HEK293 (cell line): ENCODE measurements around the gene ZMYM3.

Experiments used
- CTCF ChIP-seq: fragments of 450-650 bp; formaldehyde crosslinking; IDR thresholded peaks from 2 replicates; pipeline ENCODE4 v1.5.1; 2016; ENCODE audit warnings: missing biosample characterization, missing genetic modification characterization
- HOXA7 ChIP-seq: sonication (generic); formaldehyde crosslinking; IDR thresholded peaks from 2 replicates; pipeline ENCODE4 v1.8.1; 2022; ENCODE audit warnings: missing genetic modification reagents, borderline replicate concordance
- IKZF3 ChIP-seq: fragments of 450-650 bp; IDR thresholded peaks from 2 replicates; pipeline ENCODE4 v1.5.0; 2018; ENCODE audit warnings: missing biosample characterization, mild to moderate bottlenecking, missing genetic modification characterization, moderate library complexity
- PRDM4 ChIP-seq: fragments of 450-650 bp; formaldehyde crosslinking; IDR thresholded peaks from 2 replicates; pipeline ENCODE4 v1.5.1; 2017; ENCODE audit warnings: missing biosample characterization, missing genetic modification characterization
- SCRT1 ChIP-seq: fragments of 450-650 bp; formaldehyde crosslinking; IDR thresholded peaks from 2 replicates; pipeline ENCODE4 v1.5.1; 2016; ENCODE audit warnings: missing biosample characterization, missing genetic modification characterization, borderline replicate concordance
- ZBTB11 ChIP-seq: fragments of 450-650 bp; formaldehyde crosslinking; conservative IDR thresholded peaks from 2 replicates; pipeline ENCODE4 v1.5.1; 2016; ENCODE audit warnings: low read depth, missing biosample characterization, missing genetic modification characterization
- ZBTB7A ChIP-seq: fragments of 450-650 bp; formaldehyde crosslinking; IDR thresholded peaks from 2 replicates; pipeline ENCODE4 v1.5.1; 2016; ENCODE audit warnings: low read depth, missing biosample characterization, missing genetic modification characterization
- ZNF112 ChIP-seq: fragments of 450-650 bp; formaldehyde crosslinking; IDR thresholded peaks from 2 replicates; pipeline ENCODE4 v1.5.0; 2017; ENCODE audit warnings: missing biosample characterization, missing genetic modification characterization
- ZNF148 ChIP-seq: fragments of 450-650 bp; formaldehyde crosslinking; IDR thresholded peaks from 2 replicates; pipeline ENCODE4 v1.5.0; 2017; ENCODE audit warnings: missing biosample characterization, missing genetic modification characterization, borderline replicate concordance
- ZNF169 ChIP-seq: fragments of 450-650 bp; formaldehyde crosslinking; IDR thresholded peaks from 2 replicates; pipeline ENCODE4 v1.5.1; 2016; ENCODE audit warnings: missing biosample characterization, missing genetic modification characterization
- ZNF175 ChIP-seq: fragments of 450-650 bp; formaldehyde crosslinking; IDR thresholded peaks from 2 replicates; pipeline ENCODE4 v1.5.1; 2016; ENCODE audit warnings: missing biosample characterization, missing genetic modification characterization
- ZNF416 ChIP-seq: fragments of 450-650 bp; formaldehyde crosslinking; IDR thresholded peaks from 2 replicates; pipeline ENCODE4 v1.5.1; 2016; ENCODE audit warnings: missing biosample characterization, missing genetic modification characterization
- ZNF433 ChIP-seq: fragments of 450-650 bp; formaldehyde crosslinking; IDR thresholded peaks from 2 replicates; pipeline ENCODE4 v1.5.1; 2016; ENCODE audit warnings: missing biosample characterization, missing genetic modification characterization, low read depth
- ZNF518A ChIP-seq: fragments of 450-650 bp; formaldehyde crosslinking; conservative IDR thresholded peaks from 2 replicates; pipeline ENCODE4 v1.5.1; 2016; ENCODE audit warnings: low read depth, missing biosample characterization, missing genetic modification characterization
- ZNF558 ChIP-seq: fragments of 450-650 bp; formaldehyde crosslinking; IDR thresholded peaks from 2 replicates; pipeline ENCODE4 v1.5.1; 2016; ENCODE audit warnings: missing biosample characterization, missing genetic modification characterization
- ZNF580 ChIP-seq: fragments of 450-650 bp; formaldehyde crosslinking; IDR thresholded peaks from 2 replicates; pipeline ENCODE4 v1.5.1; 2016; ENCODE audit warnings: missing biosample characterization, missing genetic modification characterization
- ZNF600 ChIP-seq: fragments of 450-650 bp; formaldehyde crosslinking; IDR thresholded peaks from 2 replicates; pipeline ENCODE4 v1.5.1; 2016; ENCODE audit warnings: missing biosample characterization, missing genetic modification characterization
- ZNF660 ChIP-seq: fragments of 450-650 bp; IDR thresholded peaks from 2 replicates; pipeline ENCODE4 v1.5.1; 2018; ENCODE audit warnings: missing biosample characterization, mild to moderate bottlenecking, missing genetic modification characterization
- ZNF664 ChIP-seq: fragments of 450-650 bp; formaldehyde crosslinking; IDR thresholded peaks from 2 replicates; pipeline ENCODE4 v1.5.1; 2016; ENCODE audit warnings: missing biosample characterization, missing genetic modification characterization
- ZNF677 ChIP-seq: fragments of 450-650 bp; IDR thresholded peaks from 2 replicates; pipeline ENCODE4 v1.5.0; 2018; ENCODE audit warnings: missing biosample characterization, mild to moderate bottlenecking, missing genetic modification characterization, moderate library complexity
- ZNF704 ChIP-seq: fragments of 450-650 bp; formaldehyde crosslinking; IDR thresholded peaks from 2 replicates; pipeline ENCODE4 v1.5.1; 2016; ENCODE audit warnings: missing biosample characterization, missing genetic modification characterization
- ZNF76 ChIP-seq: fragments of 450-650 bp; formaldehyde crosslinking; IDR thresholded peaks from 2 replicates; pipeline ENCODE4; 2016; ENCODE audit warnings: low read depth, missing biosample characterization, missing genetic modification characterization, borderline replicate concordance

ZMYM3 gene

GRCh38 chrX:71253253-71254091 lies 468 bp downstream of the ZMYM3 start (continued):
- TF ChIP-seq ZBTB11 (no peak), ZNF660 (tag by site-specific recombination) (no peak), ZNF169 (no peak), IKZF3 (tag by site-specific recombination) (no peak), ZNF580 (tag by site-specific recombination) (no peak), ZNF112 (tag by site-specific recombination) (no peak), CTCF (tag by site-specific recombination) (peak; percentile 56; the same call in 1 of the 2 replicates), ZNF175 (tag by site-specific recombination) (no peak), ZNF664 (tag by site-specific recombination) (no peak), ZNF518A (tag by site-specific recombination) (no peak), ZNF600 (tag by site-specific recombination) (no peak), ZNF433 (tag by site-specific recombination) (no peak), ZNF148 (no peak), HOXA7 (CRISPR knock-in tag) (no peak), ZNF416 (tag by site-specific recombination) (no peak), ZNF558 (tag by site-specific recombination) (no peak), ZNF76 (tag by site-specific recombination) (no peak), ZNF677 (tag by site-specific recombination) (no peak), PRDM4 (tag by site-specific recombination) (no peak), ZNF704 (no peak), ZBTB7A (tag by site-specific recombination) (no peak), SCRT1 (tag by site-specific recombination) (no peak)
